ENCODE results near the gene ZNF862.

The ZNF862 gene

GRCh38 chr7:149813254-149814035 lies 24.7 kb upstream of the ZNF862 start:
- H3K4me3 ChIP-seq (ENCODE audit: low read depth, low read length): no peak overlapping the region
- H3K27me3 ChIP-seq: no peaks in the 10 kb centered on the region
- no peak for TF ChIP-seq CTCF (IDR thresholded peaks at IDR 0.05; ENCODE audit: low read depth, low read length)
- H3K9me3 ChIP-seq: no peaks in the 10 kb centered on the region
- no peak for DNase-seq
- no peaks in the 10 kb centered on the region for H3K36me3 ChIP-seq
- H3K4me1 ChIP-seq: no peaks in the 10 kb centered on the region

DNA sequence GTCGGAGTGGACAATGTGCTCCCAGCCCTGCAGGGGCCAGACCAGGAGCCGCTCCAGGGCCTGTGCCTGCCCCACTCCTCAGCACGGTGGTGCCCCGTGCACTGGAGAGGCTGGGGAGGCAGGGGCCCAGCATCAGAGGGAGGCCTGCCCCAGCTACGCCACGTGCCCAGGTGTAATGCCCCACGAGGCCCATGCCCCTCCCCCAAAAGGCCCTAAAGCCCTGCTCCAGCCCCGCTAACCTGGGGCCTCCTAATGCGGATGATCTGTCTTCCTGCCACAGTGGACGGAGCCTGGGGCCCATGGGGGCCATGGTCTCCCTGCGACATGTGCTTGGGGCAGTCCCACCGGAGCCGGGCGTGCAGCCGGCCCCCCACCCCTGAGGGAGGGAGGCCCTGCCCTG lies 23.7 kb upstream of the ZNF862 start:
- no peak for TF ChIP-seq CTCF (IDR thresholded peaks at IDR 0.05; ENCODE audit: low read depth, low read length)
- no peaks in the 10 kb centered on the region for H3K4me1 ChIP-seq
- no peaks in the 10 kb centered on the region for H3K9me3 ChIP-seq
- H3K36me3 ChIP-seq: no peaks in the 10 kb centered on the region
- no peaks in the 10 kb centered on the region for H3K27me3 ChIP-seq
- no peak for DNase-seq
- no peak overlapping the region for H3K4me3 ChIP-seq (ENCODE audit: low read depth, low read length)

DNA sequence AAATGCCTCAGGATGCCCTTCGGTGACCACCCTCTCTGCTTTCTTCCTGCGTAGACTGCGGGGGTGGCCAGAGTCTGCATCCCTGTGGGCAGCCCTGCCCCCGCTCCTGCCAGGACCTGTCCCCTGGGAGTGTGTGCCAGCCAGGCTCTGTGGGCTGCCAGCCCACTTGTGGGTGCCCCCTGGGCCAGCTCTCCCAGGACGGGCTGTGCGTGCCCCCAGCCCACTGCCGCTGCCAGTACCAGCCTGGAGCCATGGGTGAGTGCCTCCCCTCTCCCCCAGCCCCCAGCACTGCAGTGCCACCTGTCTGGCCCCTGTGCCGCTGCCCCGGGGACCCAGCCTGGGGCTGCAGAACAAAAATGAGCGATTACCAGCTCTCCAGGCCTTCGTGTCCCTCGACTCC lies 23.1 kb upstream of the ZNF862 start:
- no peak for TF ChIP-seq CTCF (IDR thresholded peaks at IDR 0.05; ENCODE audit: low read depth, low read length)
- no peaks in the 10 kb centered on the region for H3K27me3 ChIP-seq
- no peaks in the 10 kb centered on the region for H3K9me3 ChIP-seq
- H3K36me3 ChIP-seq: no peaks in the 10 kb centered on the region
- DNase-seq: no peak
- H3K4me1 ChIP-seq: no peaks in the 10 kb centered on the region
- H3K4me3 ChIP-seq (ENCODE audit: low read depth, low read length): no peak overlapping the region

DNA sequence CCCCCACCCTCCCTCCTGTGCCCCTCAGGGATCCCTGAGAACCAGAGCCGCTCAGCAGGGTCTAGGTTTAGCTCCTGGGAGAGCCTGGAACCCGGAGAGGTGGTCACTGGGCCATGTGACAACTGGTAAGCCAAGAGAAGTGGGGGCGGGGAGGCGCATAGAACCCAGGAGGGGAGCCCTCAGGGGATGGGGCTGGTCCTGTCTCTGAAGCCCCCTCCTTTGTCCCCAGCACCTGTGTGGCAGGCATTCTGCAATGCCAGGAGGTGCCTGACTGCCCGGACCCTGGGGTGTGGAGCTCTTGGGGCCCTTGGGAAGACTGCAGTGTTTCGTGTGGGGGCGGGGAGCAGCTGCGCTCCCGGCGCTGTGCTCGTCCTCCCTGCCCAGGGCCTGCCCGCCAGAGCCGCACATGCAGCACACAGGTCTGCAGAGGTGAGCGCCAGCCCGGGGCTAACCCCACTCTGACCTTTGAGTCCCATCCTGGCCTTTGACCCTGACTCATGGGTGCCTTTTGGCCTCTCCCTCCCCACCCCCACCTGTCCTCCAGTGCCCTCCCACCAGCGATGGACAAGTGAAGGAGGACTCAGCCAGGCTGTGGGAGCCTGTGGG lies 22.4 kb upstream of the ZNF862 start:
- Histone ChIP-seq H3K27me3 (no peaks in the 10 kb centered on the region), H3K4me3 (ENCODE audit: low read depth, low read length) (no peak overlapping the region), H3K36me3 (no peaks in the 10 kb centered on the region), H3K4me1 (no peaks in the 10 kb centered on the region), H3K9me3 (no peaks in the 10 kb centered on the region)
- no peak for TF ChIP-seq CTCF (IDR thresholded peaks at IDR 0.05; ENCODE audit: low read depth, low read length)
- no peak for DNase-seq

GRCh38 chr7:149816267-149816751 lies 21.9 kb upstream of the ZNF862 start:
- no peaks in the 10 kb centered on the region for H3K36me3 ChIP-seq
- no peaks in the 10 kb centered on the region for H3K9me3 ChIP-seq
- H3K4me3 ChIP-seq (ENCODE audit: low read depth, low read length): no peak overlapping the region
- H3K4me1 ChIP-seq: no peaks in the 10 kb centered on the region
- no peak for TF ChIP-seq CTCF (IDR thresholded peaks at IDR 0.05; ENCODE audit: low read depth, low read length)
- DNase-seq: no peak
- H3K27me3 ChIP-seq: no peaks in the 10 kb centered on the region

DNA sequence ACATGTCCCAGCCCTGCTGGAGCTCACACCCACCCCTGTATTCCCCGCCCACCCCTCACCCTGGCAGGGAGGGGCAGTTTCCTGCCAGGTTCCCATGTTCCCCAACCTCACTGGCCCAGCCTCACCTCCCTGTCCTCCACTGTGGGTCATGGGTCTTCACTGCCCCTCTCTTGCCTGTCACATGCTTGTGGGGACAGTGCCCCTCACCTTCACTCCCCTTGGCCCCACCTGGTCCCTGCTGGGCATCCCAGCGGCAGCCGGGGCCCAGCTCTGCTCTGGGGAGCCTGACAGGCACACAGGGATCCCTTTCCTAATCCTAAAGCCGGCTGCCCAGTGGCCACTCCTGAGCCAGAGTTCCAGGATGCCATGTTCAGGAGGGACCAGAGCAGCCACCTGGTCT lies 21.4 kb upstream of the ZNF862 start:
- H3K4me1 ChIP-seq: peaks cover under 1% of the 10 kb centered on the region; the same call in 1 of the 2 replicates
- no peaks in the 10 kb centered on the region for H3K9me3 ChIP-seq
- H3K36me3 ChIP-seq: no peaks in the 10 kb centered on the region
- TF ChIP-seq CTCF (IDR thresholded peaks at IDR 0.05; ENCODE audit: low read depth, low read length): no peak
- H3K27me3 ChIP-seq: no peaks in the 10 kb centered on the region
- no peak overlapping the region for H3K4me3 ChIP-seq (ENCODE audit: low read depth, low read length)
- DNase-seq: no peak

Measured in BE2C (cell line).